Tibial artery (tissue), 4 donors: ENCODE data around the gene YIPF6.
"Not testable (repeated sequence)": the region's sequence is repeated elsewhere in the genome, so short reads cannot be mapped to it uniquely, and the experiment has no call there.

Source experiments
- DNase-seq, 2 donors: peaks; one replicate each; pipeline ENCODE4 v3.0.0-alpha.2; 2019
- H3K27ac ChIP-seq, 2 donors: fragments of 200-600 bp; sonication (generic) in 1 of 2; 1 replicate in 1 of 2; 2 replicates in 1 of 2; pipeline ENCODE4 v1.5.1; 2018 to 2019; ENCODE audit warnings: mild to moderate bottlenecking in 1 of 2
- H3K27me3 ChIP-seq, 2 donors: fragments of 200-600 bp; sonication (generic) in 1 of 2; one replicate each; pipeline versions ENCODE4 v1.5.1 to v1.6.0; 2016 to 2019
- H3K36me3 ChIP-seq, 3 donors: fragments of 200-600 bp; sonication (generic) in 2 of 3; one replicate each; pipeline ENCODE4 v1.5.1; 2016 to 2019; ENCODE audit warnings: mild to moderate bottlenecking in 2 of 3
- H3K4me1 ChIP-seq, 4 donors: fragments of 200-600 bp; sonication (generic) in 2 of 4; 1 replicate in 3 of 4; 2 replicates in 1 of 4; pipeline ENCODE4 v1.5.1; 2016 to 2019
- H3K4me3 ChIP-seq, 2 donors: fragments of 200-600 bp; sonication (generic) in 1 of 2; 1 replicate in 1 of 2; 2 replicates in 1 of 2; pipeline ENCODE4 v1.5.1; 2018 to 2019; ENCODE audit warnings: mild to moderate bottlenecking in 2 of 2
- H3K9me3 ChIP-seq, 3 donors: fragments of 200-600 bp; sonication (generic) in 1 of 3; one replicate each; pipeline ENCODE4 v1.5.1; 2016 to 2019
- intact Hi-C: fragments of 100-400 bp; cut with DNase I; formaldehyde crosslinking; loops from one replicate; pipeline ENCODE4 v1.15.0; 2023; ENCODE audit warnings: low total_unique reads
- TF ChIP-seq, protein P1 (sequence below), 2 experiments: fragments of 200-600 bp in 1 of 2; fragments of 450-650 bp in 1 of 2; IDR thresholded peaks; one replicate each; pipeline ENCODE4 v1.5.1; 2017 to 2019; ENCODE audit warnings: antibody characterized with exemption in 2 of 2, mild to moderate bottlenecking in 1 of 2, moderate library complexity in 1 of 2

The YIPF6 gene

GRCh38 chrX:68461576-68461975, 37.3 kb upstream of the YIPF6 start:
- no peaks in the 10 kb centered on the region for H3K9me3 ChIP-seq
- H3K4me1 ChIP-seq: no peaks in the 10 kb centered on the region
- H3K4me3 ChIP-seq: no peak overlapping the region
- intact Hi-C loops: loop anchor here (10.0 kb wide), 1 partner anchor 267 kb away; no protein-coding TSS in a partner anchor
- H3K27ac ChIP-seq: no peak overlapping the region
- no peaks in the 10 kb centered on the region for H3K27me3 ChIP-seq
- TF ChIP-seq, protein P1, sequence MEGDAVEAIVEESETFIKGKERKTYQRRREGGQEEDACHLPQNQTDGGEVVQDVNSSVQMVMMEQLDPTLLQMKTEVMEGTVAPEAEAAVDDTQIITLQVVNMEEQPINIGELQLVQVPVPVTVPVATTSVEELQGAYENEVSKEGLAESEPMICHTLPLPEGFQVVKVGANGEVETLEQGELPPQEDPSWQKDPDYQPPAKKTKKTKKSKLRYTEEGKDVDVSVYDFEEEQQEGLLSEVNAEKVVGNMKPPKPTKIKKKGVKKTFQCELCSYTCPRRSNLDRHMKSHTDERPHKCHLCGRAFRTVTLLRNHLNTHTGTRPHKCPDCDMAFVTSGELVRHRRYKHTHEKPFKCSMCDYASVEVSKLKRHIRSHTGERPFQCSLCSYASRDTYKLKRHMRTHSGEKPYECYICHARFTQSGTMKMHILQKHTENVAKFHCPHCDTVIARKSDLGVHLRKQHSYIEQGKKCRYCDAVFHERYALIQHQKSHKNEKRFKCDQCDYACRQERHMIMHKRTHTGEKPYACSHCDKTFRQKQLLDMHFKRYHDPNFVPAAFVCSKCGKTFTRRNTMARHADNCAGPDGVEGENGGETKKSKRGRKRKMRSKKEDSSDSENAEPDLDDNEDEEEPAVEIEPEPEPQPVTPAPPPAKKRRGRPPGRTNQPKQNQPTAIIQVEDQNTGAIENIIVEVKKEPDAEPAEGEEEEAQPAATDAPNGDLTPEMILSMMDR (IDR thresholded peaks at IDR 0.05): no peak
- DNase-seq: no peak
- H3K36me3 ChIP-seq: no peaks in the 10 kb centered on the region

GRCh38 chrX:68462197-68462596, 36.7 kb upstream of the YIPF6 start:
- TF ChIP-seq, protein P1 (IDR thresholded peaks at IDR 0.05): no peak
- no peaks in the 10 kb centered on the region for H3K36me3 ChIP-seq
- no peak overlapping the region for H3K27ac ChIP-seq
- no peaks in the 10 kb centered on the region for H3K4me1 ChIP-seq
- no peaks in the 10 kb centered on the region for H3K9me3 ChIP-seq
- H3K27me3 ChIP-seq: no peaks in the 10 kb centered on the region
- intact Hi-C loops: loop anchor here (10.0 kb wide), 1 partner anchor 267 kb away; no protein-coding TSS in a partner anchor
- no peak overlapping the region for H3K4me3 ChIP-seq
- DNase-seq: no peak

DNA sequence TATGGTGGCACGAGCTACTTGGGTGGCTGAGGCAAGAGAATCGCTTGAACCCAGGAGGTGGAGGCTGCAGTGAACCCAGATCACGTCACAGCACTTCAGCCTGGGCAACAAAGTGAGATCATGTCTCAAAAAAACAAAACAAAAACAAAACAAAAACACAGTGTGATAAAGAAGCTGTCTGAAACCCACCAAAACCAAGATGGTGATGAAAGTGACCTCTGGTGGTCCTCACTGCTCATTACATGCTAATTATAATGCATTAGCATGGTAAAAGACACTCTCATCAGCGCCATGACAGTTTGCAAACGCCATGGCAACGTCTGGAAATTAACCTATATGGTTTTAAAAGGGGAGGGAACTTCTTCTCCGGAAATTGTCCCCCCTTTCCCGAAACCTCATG, 36.2 kb upstream of the YIPF6 start:
- H3K27me3 ChIP-seq: no peaks in the 10 kb centered on the region
- TF ChIP-seq, protein P1 (IDR thresholded peaks at IDR 0.05): peak; percentile 47 to 54
- no peaks in the 10 kb centered on the region for H3K9me3 ChIP-seq
- no peaks in the 10 kb centered on the region for H3K4me1 ChIP-seq
- H3K4me3 ChIP-seq: no peak overlapping the region
- no peak overlapping the region for H3K27ac ChIP-seq
- no peak for DNase-seq
- intact Hi-C loops: loop anchor here (10.0 kb wide), 1 partner anchor 268 kb away; no protein-coding TSS in a partner anchor
- no peaks in the 10 kb centered on the region for H3K36me3 ChIP-seq

DNA sequence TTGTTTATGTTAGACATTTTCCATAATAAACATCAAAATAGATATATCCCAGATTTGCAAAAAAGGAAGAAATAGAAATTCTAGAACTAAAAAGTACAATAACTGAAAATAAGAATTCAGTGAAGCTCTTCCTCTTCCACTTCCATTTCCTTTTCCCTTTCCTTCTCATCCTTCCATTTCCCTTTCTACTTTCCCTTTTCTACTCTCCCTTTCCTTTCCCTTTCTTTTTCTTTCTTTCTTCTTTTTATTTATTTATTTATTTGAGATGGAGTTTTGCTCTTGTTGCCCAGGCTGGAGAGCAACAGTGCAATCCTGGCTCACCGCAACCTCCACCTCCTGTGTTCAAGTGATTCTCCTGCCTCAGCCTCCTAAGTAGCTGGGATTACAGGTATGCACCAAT, 35.0 kb upstream of the YIPF6 start:
- Histone ChIP-seq H3K27ac (no peak overlapping the region), H3K9me3 (no peaks in the 10 kb centered on the region), H3K4me1 (no peaks in the 10 kb centered on the region), H3K27me3 (no peaks in the 10 kb centered on the region), H3K36me3 (no peaks in the 10 kb centered on the region), H3K4me3 (no peak overlapping the region)
- TF ChIP-seq, protein P1 (IDR thresholded peaks at IDR 0.05): no peak
- no peak for DNase-seq
- intact Hi-C loops: loop anchor here (10.0 kb wide), 1 partner anchor 269 kb away; no protein-coding TSS in a partner anchor

DNA sequence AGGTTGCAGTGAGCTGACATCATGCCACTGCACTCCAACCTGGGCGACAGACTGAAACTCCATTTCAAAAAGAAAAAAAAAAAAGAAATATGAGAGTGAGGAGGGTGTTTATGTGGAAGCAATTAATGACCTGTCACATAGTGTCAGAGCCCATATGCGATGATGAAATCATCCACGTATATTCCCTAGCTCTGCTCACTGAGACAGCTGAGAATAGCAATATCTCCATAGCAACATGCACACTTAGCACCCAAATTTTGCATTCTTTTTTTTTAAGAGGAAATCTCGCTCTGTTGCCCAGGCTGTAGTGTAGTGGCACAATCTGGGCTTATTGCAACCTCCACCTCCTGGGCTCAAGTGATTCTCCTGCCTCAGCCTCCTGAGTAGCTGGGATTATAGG, 34.1 kb upstream of the YIPF6 start:
- no peak overlapping the region for H3K27ac ChIP-seq
- H3K9me3 ChIP-seq: no peaks in the 10 kb centered on the region
- TF ChIP-seq, protein P1 (IDR thresholded peaks at IDR 0.05): no peak
- no peaks in the 10 kb centered on the region for H3K4me1 ChIP-seq
- intact Hi-C loops: loop anchor here (10.0 kb wide), 1 partner anchor 270 kb away; no protein-coding TSS in a partner anchor
- H3K4me3 ChIP-seq: no peak overlapping the region
- H3K27me3 ChIP-seq: no peaks in the 10 kb centered on the region
- no peak for DNase-seq
- H3K36me3 ChIP-seq: no peaks in the 10 kb centered on the region

DNA sequence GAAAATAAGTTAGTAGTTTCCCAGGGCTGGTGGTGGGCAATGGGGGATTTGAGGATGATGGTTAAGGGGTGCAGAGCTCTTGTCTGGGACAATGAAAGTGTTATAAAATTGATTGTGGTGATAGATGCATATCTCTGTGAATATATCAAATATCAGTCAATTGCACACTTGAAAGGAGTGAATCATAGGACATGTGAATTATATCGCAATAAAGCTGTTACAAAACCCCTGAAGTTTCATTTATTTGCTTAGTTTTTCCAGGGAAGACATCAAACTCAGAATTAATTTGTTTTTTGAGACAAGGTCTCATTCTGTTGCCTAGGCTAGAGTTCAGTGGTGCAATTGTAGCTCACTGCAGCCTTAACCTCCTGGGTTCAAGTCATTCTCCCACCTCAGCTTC, 17.9 kb upstream of the YIPF6 start:
- DNase-seq: no peak
- TF ChIP-seq, protein P1 (IDR thresholded peaks at IDR 0.05): no peak

GRCh38 chrX:68486198-68486597, 12.7 kb upstream of the YIPF6 start:
- H3K27ac ChIP-seq, intact Hi-C loops: not testable (repeated sequence)

More for the DNA sequence above, 17.9 kb upstream of the YIPF6 start:
- Histone ChIP-seq H3K4me1 (no peaks in the 10 kb centered on the region), H3K27me3 (no peaks in the 10 kb centered on the region), H3K4me3 (no peak overlapping the region), H3K27ac (no peak overlapping the region), H3K36me3 (no peaks in the 10 kb centered on the region), H3K9me3 (no peaks in the 10 kb centered on the region)
- intact Hi-C loops: no loop called here

More at GRCh38 chrX:68486198-68486597, 12.7 kb upstream of the YIPF6 start:
- DNase-seq, H3K27me3 ChIP-seq, H3K4me1 ChIP-seq, H3K9me3 ChIP-seq, H3K36me3 ChIP-seq, H3K4me3 ChIP-seq: not testable (repeated sequence)
